ENCODE measurements around the gene RNPEPL1. TPM values are rescaled to one million over a fixed set of nuclear protein-coding genes. Genes with fewer than 3 reads are reported as not detected.

The RNPEPL1 gene
- total and polyA plus RNA-seq, 4 experiments from 2014 or later: 13.6 to 145 (median 120) TPM

GRCh38 chr2:240619506-240620148, 51.3 kb downstream of the RNPEPL1 start:
- Histone ChIP-seq H3K36me3 (ENCODE audit: insufficient read depth, low read length) (no peaks in the 10 kb centered on the region), H3K27me3 (ENCODE audit: insufficient read depth, low read length) (no peaks in the 10 kb centered on the region), H3K4me1 (ENCODE audit: insufficient read depth, low read length) (peaks cover 45% of the 10 kb centered on the region), H3K27ac (ENCODE audit: low read depth, low read length) (no peak overlapping the region), H3K4me3 (ENCODE audit: low read length in 2 of 2) (no peak overlapping the region), H3K9me3 (ENCODE audit: control insufficient read depth in 1 of 2, low read length in 2 of 2) (no peaks in the 10 kb centered on the region)
- ChIA-PET CTCF (ENCODE audit: partially characterized antibody) (interaction anchor here (1.4 kb wide), 1 partner anchor 105 kb away, joined by 3 read pairs; no protein-coding TSS in a partner anchor), POLR2A (ENCODE audit: partially characterized antibody) (interaction anchor here (3.5 kb wide), 1 partner anchor 53 kb away, joined by 34 read pairs; no protein-coding TSS in a partner anchor)
- Mint-ChIP-seq H3K4me1 (peaks cover 20 to 45% (median 24%) of the 10 kb centered on the region in 4 donors), H3K36me3 (peaks cover 2 to 12% of the 10 kb centered on the region in 2 donors), H3K27ac (peak overlapping the region in 5 of 7 donors; percentile 40 to 75 (median 57)), H3K4me3 (peak overlapping the region in 1 of 8 donors; percentile 24), H3K9me3 (peaks cover 0 to 8% (median 0%) of the 10 kb centered on the region in 8 donors), H3K27me3 (no peaks in the 10 kb centered on the region)
- DNase-seq: no peak
- intact Hi-C loops (cut with micrococcal nuclease): loop anchor here (2.0 kb wide), 1 partner anchor 33 kb away; the partner anchor contains the start of gene CAPN10

GRCh38 chr2:240620149-240620731, 52.0 kb downstream of the RNPEPL1 start:
- H3K4me3 ChIP-seq (ENCODE audit: low read length in 2 of 2): no peak overlapping the region
- Mint-ChIP-seq H3K27me3 (no peaks in the 10 kb centered on the region), H3K9me3 (peaks cover 0 to 8% (median 0%) of the 10 kb centered on the region in 8 donors), H3K4me3 (no peak overlapping the region), H3K36me3 (peaks cover 2 to 12% of the 10 kb centered on the region in 2 donors), H3K4me1 (peaks cover 26 to 51% (median 30%) of the 10 kb centered on the region in 4 donors), H3K27ac (peak overlapping the region in 1 of 7 donors; percentile 40)
- no peak overlapping the region for H3K27ac ChIP-seq (ENCODE audit: low read depth, low read length)
- no peaks in the 10 kb centered on the region for H3K36me3 ChIP-seq (ENCODE audit: insufficient read depth, low read length)
- no peaks in the 10 kb centered on the region for H3K9me3 ChIP-seq (ENCODE audit: control insufficient read depth in 1 of 2, low read length in 2 of 2)
- no peak for DNase-seq
- H3K4me1 ChIP-seq (ENCODE audit: insufficient read depth, low read length): peaks cover 51% of the 10 kb centered on the region
- no peaks in the 10 kb centered on the region for H3K27me3 ChIP-seq (ENCODE audit: insufficient read depth, low read length)
- intact Hi-C loops (cut with micrococcal nuclease): loop anchor here (2.0 kb wide), 1 partner anchor 33 kb away; the partner anchor contains the start of gene CAPN10
- POLR2A ChIA-PET (ENCODE audit: partially characterized antibody): interaction anchor here (3.5 to 7.4 kb wide), 2 partner anchors 33 to 54 kb away, joined by 34 to 69 read pairs; partner anchors contain the start of gene CAPN10
- CTCF ChIA-PET (ENCODE audit: partially characterized antibody): interaction anchor here (1.4 kb wide), 1 partner anchor 106 kb away, joined by 3 read pairs; no protein-coding TSS in a partner anchor

- CTCF ChIA-PET (ENCODE audit: partially characterized antibody): interaction anchor here (0.7 to 1.9 kb wide), 6 partner anchors 12 to 107 kb away, joined by 3 to 14 read pairs (median 4); no protein-coding TSS in a partner anchor
These were observed 52.6 kb downstream of the RNPEPL1 start for GRCh38 chr2:240620859-240621258.

GRCh38 chr2:240622060-240622411, 53.8 kb downstream of the RNPEPL1 start:
- Mint-ChIP-seq H3K27ac (peak overlapping the region; percentile 84 to 98 (median 93)), H3K4me3 (peak overlapping the region; percentile 54 to 92 (median 72)), H3K4me1 (peaks cover 33 to 64% (median 40%) of the 10 kb centered on the region in 4 donors), H3K36me3 (peaks cover 2 to 12% of the 10 kb centered on the region in 2 donors), H3K9me3 (peaks cover 0 to 7% (median 0%) of the 10 kb centered on the region in 8 donors), H3K27me3 (no peaks in the 10 kb centered on the region)
- ChIA-PET CTCF (ENCODE audit: partially characterized antibody) (interaction anchor here (1.6 to 1.9 kb wide), 4 partner anchors 13 to 108 kb away, joined by 4 to 14 read pairs (median 9); no protein-coding TSS in a partner anchor), POLR2A (ENCODE audit: partially characterized antibody) (interaction anchor here (0.7 to 7.4 kb wide), 7 partner anchors 11 to 61 kb away, joined by 3 to 69 read pairs (median 6); partner anchors contain the start of gene CAPN10)
- Histone ChIP-seq H3K4me3 (ENCODE audit: low read length in 2 of 2) (no peak overlapping the region), H3K9me3 (ENCODE audit: control insufficient read depth in 1 of 2, low read length in 2 of 2) (no peaks in the 10 kb centered on the region), H3K27ac (ENCODE audit: low read depth, low read length) (peak overlapping the region; percentile 81), H3K36me3 (ENCODE audit: insufficient read depth, low read length) (no peaks in the 10 kb centered on the region), H3K27me3 (ENCODE audit: insufficient read depth, low read length) (no peaks in the 10 kb centered on the region), H3K4me1 (ENCODE audit: insufficient read depth, low read length) (peaks cover 69% of the 10 kb centered on the region)
- DNase-seq: no peak
- intact Hi-C loops (cut with micrococcal nuclease): no loop called here

More at GRCh38 chr2:240620859-240621258, 52.6 kb downstream of the RNPEPL1 start:
- Histone ChIP-seq H3K27ac (ENCODE audit: low read depth, low read length) (peak overlapping the region; percentile 45), H3K4me3 (ENCODE audit: low read length in 2 of 2) (no peak overlapping the region), H3K36me3 (ENCODE audit: insufficient read depth, low read length) (no peaks in the 10 kb centered on the region), H3K4me1 (ENCODE audit: insufficient read depth, low read length) (peaks cover 57% of the 10 kb centered on the region), H3K27me3 (ENCODE audit: insufficient read depth, low read length) (no peaks in the 10 kb centered on the region), H3K9me3 (ENCODE audit: control insufficient read depth in 1 of 2, low read length in 2 of 2) (no peaks in the 10 kb centered on the region)
- DNase-seq: no peak
- H3K27ac Mint-ChIP-seq: peak overlapping the region in 5 of 7 donors; percentile 29 to 96 (median 74)
- H3K4me1 Mint-ChIP-seq: peaks cover 31 to 56% (median 34%) of the 10 kb centered on the region in 4 donors
- peaks cover 2 to 12% of the 10 kb centered on the region in 2 donors for H3K36me3 Mint-ChIP-seq
- intact Hi-C loops (cut with micrococcal nuclease): loop anchor here (2.0 kb wide), 1 partner anchor 34 kb away; the partner anchor contains the start of gene CAPN10
- H3K9me3 Mint-ChIP-seq: peaks cover 0 to 8% (median 0%) of the 10 kb centered on the region in 8 donors
- POLR2A ChIA-PET (ENCODE audit: partially characterized antibody): interaction anchor here (1.2 to 7.4 kb wide), 4 partner anchors 28 to 60 kb away, joined by 3 to 69 read pairs (median 24); partner anchors contain the start of gene CAPN10
- peak overlapping the region in 3 of 8 donors; percentile 8 to 85 (median 12) for H3K4me3 Mint-ChIP-seq
- H3K27me3 Mint-ChIP-seq: no peaks in the 10 kb centered on the region

- H3K9me3 ChIP-seq (ENCODE audit: control insufficient read depth in 1 of 2, low read length in 2 of 2): no peaks in the 10 kb centered on the region
- peaks cover 33 to 70% (median 44%) of the 10 kb centered on the region in 4 donors for H3K4me1 Mint-ChIP-seq
- H3K27ac ChIP-seq (ENCODE audit: low read depth, low read length): peak overlapping the region; percentile 81
- H3K4me3 Mint-ChIP-seq: peak overlapping the region in 6 of 8 donors; percentile 66 to 92 (median 81)
- CTCF ChIA-PET (ENCODE audit: partially characterized antibody): interaction anchor here (1.6 to 1.9 kb wide), 4 partner anchors 14 to 109 kb away, joined by 4 to 14 read pairs (median 9); no protein-coding TSS in a partner anchor
- DNase-seq: peak in 4 of 5 donors; percentile 53 to 65 (median 58)
- intact Hi-C loops (cut with micrococcal nuclease): no loop called here
- no peak overlapping the region for H3K4me3 ChIP-seq (ENCODE audit: low read length in 2 of 2)
- H3K4me1 ChIP-seq (ENCODE audit: insufficient read depth, low read length): peaks cover 76% of the 10 kb centered on the region
- peak overlapping the region; percentile 88 to 98 (median 93) for H3K27ac Mint-ChIP-seq
- peaks cover 0 to 3% (median 0%) of the 10 kb centered on the region in 8 donors for H3K9me3 Mint-ChIP-seq
- no peaks in the 10 kb centered on the region for H3K27me3 ChIP-seq (ENCODE audit: insufficient read depth, low read length)
- H3K36me3 Mint-ChIP-seq: peaks cover under 1 to 10% of the 10 kb centered on the region in 2 donors
- H3K27me3 Mint-ChIP-seq: no peaks in the 10 kb centered on the region
- H3K36me3 ChIP-seq (ENCODE audit: insufficient read depth, low read length): no peaks in the 10 kb centered on the region
- POLR2A ChIA-PET (ENCODE audit: partially characterized antibody): interaction anchor here (1.6 to 7.4 kb wide), 6 partner anchors 12 to 61 kb away, joined by 4 to 69 read pairs (median 10); partner anchors contain the start of gene CAPN10
These were observed 54.4 kb downstream of the RNPEPL1 start for GRCh38 chr2:240622531-240623235.

GRCh38 chr2:240623531-240624010, 55.3 kb downstream of the RNPEPL1 start:
- no peak for DNase-seq
- intact Hi-C loops (cut with micrococcal nuclease): no loop called here
- Mint-ChIP-seq H3K27ac (peak overlapping the region in 6 of 7 donors; percentile 82 to 98 (median 92)), H3K36me3 (peaks cover 2 to 4% of the 10 kb centered on the region in 2 donors), H3K27me3 (no peaks in the 10 kb centered on the region), H3K4me1 (peaks cover 34 to 77% (median 44%) of the 10 kb centered on the region in 4 donors), H3K9me3 (no peaks in the 10 kb centered on the region), H3K4me3 (peak overlapping the region in 3 of 8 donors; percentile 58 to 76 (median 59))
- Histone ChIP-seq H3K4me1 (ENCODE audit: insufficient read depth, low read length) (peaks cover 85% of the 10 kb centered on the region), H3K9me3 (ENCODE audit: control insufficient read depth in 1 of 2, low read length in 2 of 2) (no peaks in the 10 kb centered on the region), H3K36me3 (ENCODE audit: insufficient read depth, low read length) (no peaks in the 10 kb centered on the region), H3K27ac (ENCODE audit: low read depth, low read length) (peak overlapping the region; percentile 81), H3K4me3 (ENCODE audit: low read length in 2 of 2) (no peak overlapping the region), H3K27me3 (ENCODE audit: insufficient read depth, low read length) (no peaks in the 10 kb centered on the region)
- POLR2A ChIA-PET (ENCODE audit: partially characterized antibody): interaction anchor here (1.6 to 7.4 kb wide), 3 partner anchors 36 to 57 kb away, joined by 7 to 69 read pairs (median 34); partner anchors contain the start of gene CAPN10
- CTCF ChIA-PET (ENCODE audit: partially characterized antibody): no interaction called here
